WTC11 (cell line): ENCODE data around the gene HINT2. TPM values are rescaled to one million over a fixed set of nuclear protein-coding genes. Genes with fewer than 3 reads are reported as not detected.

ENCODE experiments used
- ATAC-seq: fragments of 200-7000 bp; cut with Tn5 transposase; 2 replicates; pipeline ENCODE4 v1.10.0; 2021; ENCODE audit warnings: mild to moderate bottlenecking, moderate library complexity
- CTCF ChIA-PET: fragments of 300-600 bp; sonication (Branson Sonifier 250); formaldehyde crosslinking; loops from one replicate; lab custom pipeline; 2021; ENCODE audit warnings: antibody characterized with exemption; lab: Charles Lee
- POLR2A ChIA-PET: fragments of 350-600 bp; sonication (Branson Sonifier 250); formaldehyde crosslinking; loops from one replicate; lab custom pipeline; 2021; ENCODE audit warnings: antibody characterized with exemption; lab: Charles Lee
- DNase-seq: peaks from one replicate; pipeline ENCODE4 v3.0.0; 2021; ENCODE audit warnings: low spot score
- H3K27ac Mint-ChIP-seq: 2 replicates; pipeline ENCODE4 v1.8.0; 2021; ENCODE audit warnings: mixed read lengths
- H3K27me3 Mint-ChIP-seq: 2 replicates; pipeline ENCODE4 v1.8.0; 2021; ENCODE audit warnings: low read depth, mild to moderate bottlenecking, moderate library complexity, mixed read lengths
- H3K36me3 Mint-ChIP-seq: 2 replicates; pipeline ENCODE4 v1.8.0; 2021; ENCODE audit warnings: mixed read lengths
- H3K4me1 Mint-ChIP-seq: 2 replicates; pipeline ENCODE4 v1.8.0; 2022; ENCODE audit warnings: mixed read lengths
- H3K4me3 Mint-ChIP-seq: 2 replicates; pipeline ENCODE4 v1.8.0; 2021; ENCODE audit warnings: mild to moderate bottlenecking, moderate library complexity, mixed read lengths
- H3K9me3 Mint-ChIP-seq: 2 replicates; pipeline ENCODE4 v1.8.0; 2021; ENCODE audit warnings: mixed read lengths
- ATF3 ChIP-seq: sonication (generic); formaldehyde crosslinking; conservative IDR thresholded peaks from 2 replicates; pipeline ENCODE4 v1.8.1; 2022; ENCODE audit warnings: mild to moderate bottlenecking, missing genetic modification reagents
- CBFB ChIP-seq: sonication (generic); formaldehyde crosslinking; IDR thresholded peaks from 2 replicates; pipeline ENCODE4 v1.8.1; 2022; ENCODE audit warnings: mild to moderate bottlenecking, low read depth, missing genetic modification reagents
- ELF4 ChIP-seq: sonication (generic); formaldehyde crosslinking; IDR thresholded peaks from 2 replicates; pipeline ENCODE4 v1.8.1; 2022; ENCODE audit warnings: low read depth, mild to moderate bottlenecking, moderate library complexity, missing genetic modification reagents
- IRF2 ChIP-seq: sonication (generic); formaldehyde crosslinking; IDR thresholded peaks from 2 replicates; pipeline ENCODE4 v1.8.0; 2022; ENCODE audit warnings: low read depth, missing genetic modification reagents, borderline replicate concordance
- JAZF1 ChIP-seq: fragments of 250-450 bp; sonication (Bioruptor Pico); IDR thresholded peaks from 2 replicates; pipeline ENCODE4 v1.9.0; 2021; ENCODE audit warnings: moderate library complexity, mild to moderate bottlenecking, inconsistent platforms
- MXD4 ChIP-seq: fragments of 250-450 bp; sonication (Bioruptor Pico); IDR thresholded peaks from 2 replicates; pipeline ENCODE4 v1.8.0; 2021; ENCODE audit warnings: mild to moderate bottlenecking, moderate library complexity, borderline replicate concordance
- MYBL2 ChIP-seq: sonication (generic); formaldehyde crosslinking; IDR thresholded peaks from 2 replicates; pipeline ENCODE4 v1.8.1; 2023; ENCODE audit warnings: mild to moderate bottlenecking, moderate library complexity, missing genetic modification reagents
- NFYB ChIP-seq: sonication (generic); formaldehyde crosslinking; conservative IDR thresholded peaks from 2 replicates; pipeline ENCODE4 v1.8.0; 2022; ENCODE audit warnings: low read depth, missing genetic modification reagents
- NR1H2 ChIP-seq: sonication (generic); formaldehyde crosslinking; IDR thresholded peaks from 2 replicates; pipeline ENCODE4 v1.9.0; 2021; ENCODE audit warnings: mild to moderate bottlenecking, moderate library complexity, missing genetic modification reagents
- NR2C2 ChIP-seq: sonication (generic); formaldehyde crosslinking; IDR thresholded peaks from 2 replicates; pipeline ENCODE4 v1.8.0; 2022; ENCODE audit warnings: mild to moderate bottlenecking, missing genetic modification reagents
- SMAD4 ChIP-seq: sonication (generic); formaldehyde crosslinking; IDR thresholded peaks from 2 replicates; pipeline ENCODE4 v1.8.0; 2022; ENCODE audit warnings: mild to moderate bottlenecking, missing genetic modification reagents
- TCF7 ChIP-seq: sonication (generic); formaldehyde crosslinking; IDR thresholded peaks from 2 replicates; pipeline ENCODE4 v1.8.0; 2022; ENCODE audit warnings: mild to moderate bottlenecking, low read depth, missing genetic modification reagents, moderate library complexity
- ZNF121 ChIP-seq: sonication (generic); formaldehyde crosslinking; IDR thresholded peaks from 2 replicates; pipeline ENCODE4 v1.8.0; 2023; ENCODE audit warnings: missing genetic modification reagents
- ZNF396 ChIP-seq: fragments of 250-450 bp; sonication (Bioruptor Pico); IDR thresholded peaks from 2 replicates; pipeline ENCODE4 v1.8.0; 2021; ENCODE audit warnings: mild to moderate bottlenecking, moderate library complexity, borderline replicate concordance
- ZNF532 ChIP-seq: fragments of 250-450 bp; sonication (Bioruptor Pico); IDR thresholded peaks from 2 replicates; pipeline ENCODE4 v1.9.0; 2021; ENCODE audit warnings: mild to moderate bottlenecking, borderline replicate concordance
- ZSCAN18 ChIP-seq: fragments of 250-450 bp; sonication (Bioruptor Pico); IDR thresholded peaks from 2 replicates; pipeline ENCODE4 v2.1.2; 2022; ENCODE audit warnings: mild to moderate bottlenecking, moderate library complexity
- total RNA-seq: library from RNA; stranded (reverse); gene quantifications from 3 replicates; pipeline ENCODE4 v1.2.3, GENCODE V29; 2021
- TF ChIP-seq, protein P1 (sequence below): sonication (generic); formaldehyde crosslinking; IDR thresholded peaks from 2 replicates; pipeline ENCODE4 v1.8.0; 2023; ENCODE audit warnings: missing genetic modification reagents
- TF ChIP-seq, protein P2 (sequence below): fragments of 200-600 bp; IDR thresholded peaks from 2 replicates; pipeline ENCODE4 v1.8.0; 2022; ENCODE audit warnings: antibody characterized with exemption

HINT2 gene
- total RNA-seq, 1 experiment from 2014 or later: 33.6 TPM

- TF ChIP-seq ZSCAN18 (CRISPR knock-in tag): no peak
These were observed 13.3 kb downstream of the HINT2 start (continued) for GRCh38 chr9:35801328-35802128.

DNA sequence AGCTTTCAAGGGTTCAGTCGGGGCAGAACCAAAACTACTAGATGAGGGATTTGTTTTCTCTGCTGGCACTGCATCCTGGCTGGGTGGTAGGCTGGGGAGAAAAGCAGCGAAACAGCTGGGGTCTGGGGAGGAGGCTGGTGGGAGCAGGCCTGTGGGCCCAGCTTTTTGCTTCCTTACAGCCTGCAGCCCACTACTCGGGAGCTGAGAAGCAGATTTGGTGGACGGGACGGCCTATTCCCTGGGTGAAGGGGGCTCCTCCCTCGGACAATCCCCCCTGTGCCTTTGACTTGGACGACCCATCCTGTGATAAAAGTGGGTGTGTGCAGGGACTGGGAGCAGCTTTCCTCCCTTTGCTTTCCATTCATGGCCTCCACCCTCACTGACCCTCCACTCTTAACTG, 14.3 kb downstream of the HINT2 start:
- peaks cover 4% of the 10 kb centered on the region for H3K4me1 Mint-ChIP-seq

GRCh38 chr9:35798658-35799374, 16.0 kb downstream of the HINT2 start:
- Mint-ChIP-seq H3K27ac (no peak overlapping the region), H3K36me3 (peaks cover 3% of the 10 kb centered on the region), H3K4me3 (no peak overlapping the region), H3K4me1 (peaks cover 4% of the 10 kb centered on the region), H3K9me3 (no peaks in the 10 kb centered on the region), H3K27me3 (no peaks in the 10 kb centered on the region)
- ChIA-PET CTCF (interaction anchor here (1.1 to 1.8 kb wide), 3 partner anchors 9 to 104 kb away, joined by 3 to 8 read pairs (median 6); partner anchors contain the start of gene HINT2), POLR2A (interaction anchor here (1.3 kb wide), 1 partner anchor 13 kb away, joined by 3 read pairs; the partner anchor contains the start of gene SPAG8)
- DNase-seq (no peak), ATAC-seq (no peak)
- TF ChIP-seq NFYB (CRISPR knock-in tag) (no peak), NR1H2 (CRISPR knock-in tag) (no peak), ELF4 (CRISPR knock-in tag) (no peak), ZNF121 (CRISPR knock-in tag) (no peak), IRF2 (no peak), ATF3 (CRISPR knock-in tag) (no peak), ZNF532 (CRISPR knock-in tag) (no peak), CBFB (CRISPR knock-in tag) (no peak)
- TF ChIP-seq, protein P1, sequence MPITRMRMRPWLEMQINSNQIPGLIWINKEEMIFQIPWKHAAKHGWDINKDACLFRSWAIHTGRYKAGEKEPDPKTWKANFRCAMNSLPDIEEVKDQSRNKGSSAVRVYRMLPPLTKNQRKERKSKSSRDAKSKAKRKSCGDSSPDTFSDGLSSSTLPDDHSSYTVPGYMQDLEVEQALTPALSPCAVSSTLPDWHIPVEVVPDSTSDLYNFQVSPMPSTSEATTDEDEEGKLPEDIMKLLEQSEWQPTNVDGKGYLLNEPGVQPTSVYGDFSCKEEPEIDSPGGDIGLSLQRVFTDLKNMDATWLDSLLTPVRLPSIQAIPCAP: no peak

More for the DNA sequence above, 14.3 kb downstream of the HINT2 start:
- H3K4me3 Mint-ChIP-seq: no peak overlapping the region
- POLR2A ChIA-PET: no interaction called here
- H3K9me3 Mint-ChIP-seq: no peaks in the 10 kb centered on the region
- CTCF ChIA-PET: interaction anchor here (1.0 to 1.6 kb wide), 3 partner anchors 10 to 13 kb away, joined by 4 to 5 read pairs (median 4); no protein-coding TSS in a partner anchor
- DNase-seq: no peak
- no peak for ATAC-seq
- no peaks in the 10 kb centered on the region for H3K27me3 Mint-ChIP-seq
- H3K27ac Mint-ChIP-seq: no peak overlapping the region
- peaks cover 3% of the 10 kb centered on the region for H3K36me3 Mint-ChIP-seq
- TF ChIP-seq JAZF1 (no peak), MXD4 (CRISPR knock-in tag) (no peak), NR2C2 (CRISPR knock-in tag) (no peak), SMAD4 (CRISPR knock-in tag) (no peak), ELF4 (CRISPR knock-in tag) (no peak), ZSCAN18 (CRISPR knock-in tag) (no peak), MYBL2 (CRISPR knock-in tag) (no peak), TCF7 (CRISPR knock-in tag) (no peak), ZNF396 (CRISPR knock-in tag) (no peak)
- TF ChIP-seq, protein P2, sequence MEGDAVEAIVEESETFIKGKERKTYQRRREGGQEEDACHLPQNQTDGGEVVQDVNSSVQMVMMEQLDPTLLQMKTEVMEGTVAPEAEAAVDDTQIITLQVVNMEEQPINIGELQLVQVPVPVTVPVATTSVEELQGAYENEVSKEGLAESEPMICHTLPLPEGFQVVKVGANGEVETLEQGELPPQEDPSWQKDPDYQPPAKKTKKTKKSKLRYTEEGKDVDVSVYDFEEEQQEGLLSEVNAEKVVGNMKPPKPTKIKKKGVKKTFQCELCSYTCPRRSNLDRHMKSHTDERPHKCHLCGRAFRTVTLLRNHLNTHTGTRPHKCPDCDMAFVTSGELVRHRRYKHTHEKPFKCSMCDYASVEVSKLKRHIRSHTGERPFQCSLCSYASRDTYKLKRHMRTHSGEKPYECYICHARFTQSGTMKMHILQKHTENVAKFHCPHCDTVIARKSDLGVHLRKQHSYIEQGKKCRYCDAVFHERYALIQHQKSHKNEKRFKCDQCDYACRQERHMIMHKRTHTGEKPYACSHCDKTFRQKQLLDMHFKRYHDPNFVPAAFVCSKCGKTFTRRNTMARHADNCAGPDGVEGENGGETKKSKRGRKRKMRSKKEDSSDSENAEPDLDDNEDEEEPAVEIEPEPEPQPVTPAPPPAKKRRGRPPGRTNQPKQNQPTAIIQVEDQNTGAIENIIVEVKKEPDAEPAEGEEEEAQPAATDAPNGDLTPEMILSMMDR: no peak
